Keratinocyte (primary cell): Measurements from ENCODE around the gene CD55.

Experiments
- CTCF ChIP-seq, 3 experiments: IDR thresholded peaks in 1 of 3; conservative IDR thresholded peaks in 1 of 3; optimal IDR thresholded peaks in 1 of 3; 2 replicates in 2 of 3; 3 replicates in 1 of 3; pipeline versions ENCODE3 to v1.5.1; 2011; ENCODE audit warnings: low read length in 3 of 3, mild to moderate bottlenecking in 3 of 3, moderate library complexity in 2 of 3, control low read depth in 1 of 3, inconsistent platforms in 1 of 3; ENCODE audit not compliant: insufficient read depth in 2 of 3; ENCODE audit errors: extremely low read depth in 1 of 3
- EZH2 ChIP-seq: IDR thresholded peaks from one replicate; pipeline ENCODE4 v1.6.1; 2012; ENCODE audit warnings: inconsistent platforms, mild to moderate bottlenecking, low read length, moderate library complexity

- TF ChIP-seq CTCF (optimal IDR thresholded peaks at IDR 0.05 in 1 of 3, IDR thresholded peaks at IDR 0.05 in 1 of 3, conservative IDR thresholded peaks at IDR 0.05 in 1 of 3; ENCODE audit: extremely low read depth in 1 of 3, insufficient read depth in 2 of 3, low read length in 3 of 3) (peak in 1 of 3 experiments; percentile 9), EZH2 (no peak)
These were observed 80.1 kb downstream of the CD55 start for GRCh38 chr1:207401578-207401977.
